Gastroesophageal sphincter (tissue), 3 donors: ENCODE data around the gene CBFA2T2.
A peak's percentile ranks its signal among the peaks of the same experiment; 100 is the strongest.

Experiments
- CTCF ChIP-seq, 4 experiments: fragments of 200-600 bp in 2 of 4; fragments of 450-650 bp in 2 of 4; sonication (generic) in 1 of 4; IDR thresholded peaks; one replicate each; pipeline ENCODE4 v1.5.1; 2017 to 2019; ENCODE audit warnings: antibody characterized with exemption in 4 of 4, mild to moderate bottlenecking in 2 of 4, moderate library complexity in 2 of 4
- EP300 ChIP-seq: sonication (generic); formaldehyde crosslinking; IDR thresholded peaks from one replicate; pipeline ENCODE4 v1.6.1; 2017; ENCODE audit warnings: antibody characterized with exemption, mild to moderate bottlenecking
- POLR2A ChIP-seq, 2 donors: fragments of 450-650 bp; IDR thresholded peaks; one replicate each; pipeline ENCODE4 v1.6.1; 2017; ENCODE audit warnings: antibody characterized with exemption in 2 of 2, mild to moderate bottlenecking in 2 of 2, moderate library complexity in 1 of 2

- peak in 3 of 4 experiments; percentile 89 to 99 (median 92) for TF ChIP-seq CTCF (IDR thresholded peaks at IDR 0.05)
- TF ChIP-seq EP300, result no peak
- no peak for TF ChIP-seq POLR2A (IDR thresholded peaks at IDR 0.05)
These were observed 178.0 kb downstream of the CBFA2T2 start for GRCh38 chr20:33667676-33668465.
